Measurements from ENCODE around the gene MTCP1. TPM values are rescaled to one million over a fixed set of nuclear protein-coding genes. Genes with fewer than 3 reads are reported as not detected.

Gene MTCP1
- total and polyA plus RNA-seq, 4 donors, result 7.6 to 60.2 (median 13.6) TPM

- DNase-seq (no peak), ATAC-seq (ENCODE audit: insufficient read depth, low FRiP score) (no peak)
- Histone ChIP-seq H3K9ac (ENCODE audit: insufficient read depth in 1 of 2, low read length in 2 of 2) (no peak overlapping the region), H3K36me3 (ENCODE audit: control insufficient read depth in 4 of 4, insufficient read depth in 4 of 4, low read length in 4 of 4) (peaks cover 0 to 4% (median 3%) of the 10 kb centered on the region in 4 donors), H3K27me3 (ENCODE audit: control insufficient read depth in 3 of 3, insufficient read depth in 3 of 3, low read length in 2 of 3) (no peaks in the 10 kb centered on the region), H3K4me3 (no peak overlapping the region), H3K4me1 (ENCODE audit: control insufficient read depth in 5 of 5, insufficient read depth in 5 of 5, low read length in 5 of 5) (peaks cover 0 to 14% (median 0%) of the 10 kb centered on the region in 5 donors), H3K27ac (ENCODE audit: low read depth in 1 of 2, low read length in 1 of 2) (no peak overlapping the region), H3K9me3 (ENCODE audit: control insufficient read depth in 4 of 4, insufficient read depth in 3 of 4, low read length in 3 of 4) (no peaks in the 10 kb centered on the region)
- TF ChIP-seq CTCF (IDR thresholded peaks at IDR 0.05; ENCODE audit: control extremely low read depth, extremely low read depth), result no peak
- WGBS, 2 donors, result 75 to 91% methylated on average over 6 of the region's 6 CpGs
Measured at GRCh38 chrX:155046129-155046810, 24.7 kb downstream of the MTCP1 start.

GRCh38 chrX:155035688-155036087 is 35.2 kb downstream of the MTCP1 start:
- Histone ChIP-seq H3K4me3 (no peak overlapping the region), H3K4me1 (ENCODE audit: control insufficient read depth in 5 of 5, insufficient read depth in 5 of 5, low read length in 5 of 5) (no peaks in the 10 kb centered on the region), H3K27ac (ENCODE audit: low read depth in 1 of 2, low read length in 1 of 2) (no peak overlapping the region), H3K36me3 (ENCODE audit: control insufficient read depth in 4 of 4, insufficient read depth in 4 of 4, low read length in 4 of 4) (peaks cover 0 to 9% (median 2%) of the 10 kb centered on the region in 4 donors), H3K27me3 (ENCODE audit: control insufficient read depth in 3 of 3, insufficient read depth in 3 of 3, low read length in 2 of 3) (no peaks in the 10 kb centered on the region), H3K9ac (ENCODE audit: insufficient read depth in 1 of 2, low read length in 2 of 2) (no peak overlapping the region), H3K9me3 (ENCODE audit: control insufficient read depth in 4 of 4, insufficient read depth in 3 of 4, low read length in 3 of 4) (peaks cover 0 to 3% (median 2%) of the 10 kb centered on the region in 4 donors)
- ATAC-seq (ENCODE audit: insufficient read depth, low FRiP score) (no peak), DNase-seq (no peak)
- WGBS, 2 donors, result 93 to 99% methylated on average over 4 of the region's 4 CpGs
- TF ChIP-seq CTCF (IDR thresholded peaks at IDR 0.05; ENCODE audit: control extremely low read depth, extremely low read depth), result no peak

- Histone ChIP-seq H3K9me3 (ENCODE audit: control insufficient read depth in 4 of 4, insufficient read depth in 3 of 4, low read length in 3 of 4) (peaks cover 0 to 5% (median 3%) of the 10 kb centered on the region in 4 donors), H3K36me3 (ENCODE audit: control insufficient read depth in 4 of 4, insufficient read depth in 4 of 4, low read length in 4 of 4) (peaks cover 0 to 9% (median 2%) of the 10 kb centered on the region in 4 donors), H3K27me3 (ENCODE audit: control insufficient read depth in 3 of 3, insufficient read depth in 3 of 3, low read length in 2 of 3) (no peaks in the 10 kb centered on the region), H3K4me3 (no peak overlapping the region), H3K27ac (ENCODE audit: low read depth in 1 of 2, low read length in 1 of 2) (no peak overlapping the region), H3K4me1 (ENCODE audit: control insufficient read depth in 5 of 5, insufficient read depth in 5 of 5, low read length in 5 of 5) (no peaks in the 10 kb centered on the region), H3K9ac (ENCODE audit: insufficient read depth in 1 of 2, low read length in 2 of 2) (no peak overlapping the region)
- no peak for TF ChIP-seq CTCF (IDR thresholded peaks at IDR 0.05; ENCODE audit: control extremely low read depth, extremely low read depth)
- WGBS, 2 donors, result 88 to 95% methylated on average over 5 of the region's 5 CpGs
- DNase-seq (peak in 2 of 3 donors; percentile 27 to 38), ATAC-seq (ENCODE audit: insufficient read depth, low FRiP score) (no peak)
Measured at GRCh38 chrX:155031657-155032056, 39.3 kb downstream of the MTCP1 start.

Measured in lung (tissue), 12 donors.